IMR-90 (cell line): ENCODE measurements around the gene PSMG3. TPM values are rescaled to one million over a fixed set of nuclear protein-coding genes. Genes with fewer than 3 reads are reported as not detected.

Experiments
- ATAC-seq: fragments of 200-7000 bp; cut with Tn5 transposase; 2 replicates; pipeline ENCODE4 v1.9.1; 2020; ENCODE audit warnings: low read depth, mild to moderate bottlenecking, moderate library complexity
- BruUV-seq: library from RNA; stranded (reverse); fragments of 400-500 nt; replicated peaks from 2 replicates; lab custom pipeline; 2021; lab: Mats Ljungman, UMichigan
- CTCF ChIA-PET: fragments of 300-600 bp; formaldehyde crosslinking; extraction: SDS; loops from one replicate; lab custom pipeline; 2021; ENCODE audit warnings: antibody characterized with exemption; lab: Yijun Ruan, JAX
- POLR2A ChIA-PET: fragments of 300-600 bp; sonication (Branson Sonifier 250); formaldehyde crosslinking; loops from one replicate; lab custom pipeline; 2022; ENCODE audit warnings: antibody characterized with exemption; ENCODE audit not compliant: unreplicated experiment; lab: Charles Lee
- DNase-seq: peaks from one replicate; pipeline ENCODE4 v3.0.0; 2013
- H2AFZ ChIP-seq: replicated peaks from 2 replicates; pipeline ENCODE3; 2013; ENCODE audit warnings: low read length, mild to moderate bottlenecking; ENCODE audit not compliant: poor library complexity
- H2AK5ac ChIP-seq: 2 replicates; pipeline ENCODE4 v1.6.1; 2013; ENCODE audit warnings: low read depth, low read length, inconsistent platforms
- H2AK9ac ChIP-seq: replicated peaks from 2 replicates; pipeline ENCODE3; 2013; ENCODE audit warnings: mild to moderate bottlenecking, low read depth, low read length, moderate library complexity; ENCODE audit not compliant: poor library complexity
- H2BK120ac ChIP-seq: 2 replicates; pipeline ENCODE4 v1.6.1; 2013; ENCODE audit warnings: low read depth, low read length, inconsistent platforms
- H2BK15ac ChIP-seq: 3 replicates; pipeline ENCODE4 v1.6.1; 2013; ENCODE audit warnings: low read depth, low read length, inconsistent platforms
- H2BK20ac ChIP-seq: 2 replicates; pipeline ENCODE4 v1.6.1; 2013; ENCODE audit warnings: low read depth, mild to moderate bottlenecking, inconsistent platforms, low read length, moderate library complexity
- H2BK5ac ChIP-seq: 2 replicates; pipeline ENCODE4 v1.6.1; 2013; ENCODE audit warnings: mild to moderate bottlenecking, low read depth, low read length, inconsistent platforms; ENCODE audit not compliant: poor library complexity, severe bottlenecking
- H3K14ac ChIP-seq: replicated peaks from 2 replicates; pipeline ENCODE4 v1.6.1; 2013; ENCODE audit warnings: low read depth, low read length, inconsistent platforms
- H3K18ac ChIP-seq: 2 replicates; pipeline ENCODE4 v1.6.1; 2013; ENCODE audit warnings: low read depth, low read length, control low read depth
- H3K23ac ChIP-seq: 2 replicates; pipeline ENCODE4 v1.6.1; 2013; ENCODE audit warnings: low read depth, low read length, inconsistent platforms
- H3K27ac ChIP-seq: 2 replicates; pipeline ENCODE4 v1.5.1; 2013; ENCODE audit warnings: mild to moderate bottlenecking, control low read depth, low read length; ENCODE audit not compliant: insufficient read depth
- H3K27me3 ChIP-seq: 2 replicates; pipeline ENCODE4 v1.6.1; 2013; ENCODE audit warnings: low read length; ENCODE audit not compliant: control insufficient read depth, insufficient read depth
- H3K36me3 ChIP-seq: 2 replicates; pipeline ENCODE4 v1.6.1; 2013; ENCODE audit warnings: low read length, mixed read lengths; ENCODE audit not compliant: control insufficient read depth, insufficient read depth
- H3K4ac ChIP-seq: 2 replicates; pipeline ENCODE4 v1.6.1; 2013; ENCODE audit warnings: low read depth, low read length, inconsistent platforms
- H3K4me1 ChIP-seq: 2 replicates; pipeline ENCODE4 v1.6.1; 2013; ENCODE audit warnings: low read length, mixed read lengths; ENCODE audit not compliant: control insufficient read depth, insufficient read depth
- H3K4me2 ChIP-seq: 2 replicates; pipeline ENCODE4 v1.6.1; 2013; ENCODE audit warnings: low read depth, mild to moderate bottlenecking, control low read depth, low read length, moderate library complexity
- H3K4me3 ChIP-seq: 2 replicates; pipeline ENCODE4 v1.5.1; 2013; ENCODE audit warnings: low read depth, mild to moderate bottlenecking, control low read depth, low read length, moderate library complexity; ENCODE audit not compliant: insufficient read depth
- H3K56ac ChIP-seq: 2 replicates; pipeline ENCODE4 v1.6.1; 2013; ENCODE audit warnings: low read length, inconsistent platforms; ENCODE audit not compliant: insufficient read depth; ENCODE audit errors: extremely low read depth
- H3K79me1 ChIP-seq, 2 experiments: 2 replicates each; pipeline ENCODE4 v1.6.1; 2013; ENCODE audit warnings: low read length in 2 of 2, inconsistent platforms in 1 of 2, low read depth in 1 of 2
- H3K9ac ChIP-seq: 2 replicates; pipeline ENCODE4 v1.6.1; 2013; ENCODE audit warnings: low read depth, low read length, control low read depth
- H3K9me1 ChIP-seq: 2 replicates; pipeline ENCODE4 v1.6.1; 2013; ENCODE audit warnings: low read length, inconsistent platforms; ENCODE audit not compliant: insufficient read depth
- H3K9me3 ChIP-seq: 2 replicates; pipeline ENCODE4 v1.6.1; 2013; ENCODE audit warnings: low read length; ENCODE audit not compliant: control insufficient read depth, insufficient read depth
- H4K20me1 ChIP-seq: 2 replicates; pipeline ENCODE4 v1.6.1; 2013; ENCODE audit warnings: low read length, inconsistent platforms; ENCODE audit not compliant: insufficient read depth
- H4K5ac ChIP-seq: 2 replicates; pipeline ENCODE4 v1.6.1; 2013; ENCODE audit warnings: mild to moderate bottlenecking, low read depth, low read length, control low read depth
- H4K8ac ChIP-seq, 2 experiments: 2 replicates each; pipeline ENCODE4 v1.6.1; 2013; ENCODE audit warnings: low read depth in 2 of 2, low read length in 2 of 2, control low read depth in 1 of 2, inconsistent platforms in 1 of 2
- H4K91ac ChIP-seq: 2 replicates; pipeline ENCODE4 v1.6.1; 2013; ENCODE audit warnings: low read depth, low read length, inconsistent platforms; ENCODE audit not compliant: insufficient read depth
- BHLHE40 ChIP-seq: fragments of 150-350 bp; IDR thresholded peaks from 2 replicates; pipeline ENCODE4 v1.6.1; 2016; ENCODE audit warnings: mild to moderate bottlenecking, low read depth, low read length
- CEBPB ChIP-seq: IDR thresholded peaks from 2 replicates; pipeline ENCODE4 v1.6.1; 2012; ENCODE audit warnings: low read depth, low read length, improper control_type of control experiment
- CHD1 ChIP-seq: IDR thresholded peaks from 2 replicates; pipeline ENCODE4 v1.6.1; 2012; ENCODE audit warnings: low read depth, low read length, improper control_type of control experiment
- CTCF ChIP-seq: conservative IDR thresholded peaks from 2 replicates; pipeline ENCODE4 v1.5.1; 2012; ENCODE audit warnings: mild to moderate bottlenecking, low read depth, low read length, improper control_type of control experiment
- ELK1 ChIP-seq: fragments of 150-350 bp; IDR thresholded peaks from 2 replicates; pipeline ENCODE4 v1.6.1; 2016; ENCODE audit warnings: low read depth, mild to moderate bottlenecking, low read length, moderate library complexity, borderline replicate concordance
- FOS ChIP-seq: fragments of 150-350 bp; IDR thresholded peaks from 2 replicates; pipeline ENCODE4 v1.6.1; 2016; ENCODE audit warnings: low read depth, low read length
- MAFK ChIP-seq: IDR thresholded peaks from 2 replicates; pipeline ENCODE4 v1.6.1; 2012; ENCODE audit warnings: low read depth, low read length, improper control_type of control experiment
- MAZ ChIP-seq: IDR thresholded peaks from 2 replicates; pipeline ENCODE4 v1.6.1; 2012; ENCODE audit warnings: low read depth, mild to moderate bottlenecking, low read length, improper control_type of control experiment, moderate library complexity, borderline replicate concordance
- MXI1 ChIP-seq: IDR thresholded peaks from 2 replicates; pipeline ENCODE4 v1.6.1; 2012; ENCODE audit warnings: low read depth, mild to moderate bottlenecking, low read length, moderate library complexity, borderline replicate concordance
- NFE2L2 ChIP-seq: fragments of 150-350 bp; IDR thresholded peaks from 2 replicates; pipeline ENCODE4 v1.6.1; 2016; ENCODE audit warnings: low read depth, mild to moderate bottlenecking, low read length
- POLR2A ChIP-seq: IDR thresholded peaks from 2 replicates; pipeline ENCODE4 v1.6.1; 2012; ENCODE audit warnings: mild to moderate bottlenecking, low read depth, low read length
- RAD21 ChIP-seq: IDR thresholded peaks from 2 replicates; pipeline ENCODE4 v1.6.1; 2012; ENCODE audit warnings: low read length, improper control_type of control experiment
- RCOR1 ChIP-seq: IDR thresholded peaks from 2 replicates; pipeline ENCODE4 v1.6.1; 2012; ENCODE audit warnings: mild to moderate bottlenecking, low read length, improper control_type of control experiment; ENCODE audit not compliant: insufficient replicate concordance
- RFX5 ChIP-seq: IDR thresholded peaks from 2 replicates; pipeline ENCODE4 v1.8.0; 2012; ENCODE audit warnings: low read depth, mild to moderate bottlenecking, low read length, moderate library complexity
- SMC3 ChIP-seq: fragments of 150-350 bp; IDR thresholded peaks from 2 replicates; pipeline ENCODE4 v1.6.1; 2016; ENCODE audit warnings: low read depth, mild to moderate bottlenecking, antibody characterized with exemption, low read length, moderate library complexity
- USF2 ChIP-seq: fragments of 150-350 bp; IDR thresholded peaks from 2 replicates; pipeline ENCODE4 v1.6.1; 2017; ENCODE audit warnings: mild to moderate bottlenecking, antibody characterized with exemption, low read length, low read depth
- WGBS, 2 experiments: methylation state at CpG; one replicate each; pipeline versions ENCODE4 v1.1.5 to v1.1.7; 2013; ENCODE audit warnings: missing lambda C conversion rate in 2 of 2; ENCODE audit not compliant: insufficient read length in 1 of 2; ENCODE audit errors: extremely low coverage in 2 of 2; 5-methylcytosine and 5-hydroxymethylcytosine counted together
- dilution Hi-C: fragments of 300-500 bp; cut with HindIII; formaldehyde crosslinking; loops from one replicate; pipeline ENCODE4 v1.14.3; 2018; ENCODE audit warnings: low sequenced_read_pairs; ENCODE audit not compliant: unreplicated experiment
- in situ Hi-C: fragments of 300-500 bp; cut with MboI; formaldehyde crosslinking; loops from 3 replicates; pipeline ENCODE4 v1.14.3; 2019; ENCODE audit warnings: low sequenced_read_pairs, inconsistent platforms, mixed read lengths
- intact Hi-C: fragments of 100-400 bp; cut with micrococcal nuclease; formaldehyde crosslinking; loops from 2 replicates; pipeline ENCODE4 v1.10.0; 2022
- polyA plus RNA-seq, 3 experiments: library from polyadenylated mRNA; depleted of rRNA; stranded (reverse); fragments of >200 nt; gene quantifications; 2 replicates each; pipeline ENCODE4 v1.2.3, GENCODE V29; 2012; ENCODE audit warnings: low replicate concordance in 1 of 3
- total RNA-seq: library from RNA; depleted of rRNA; stranded (reverse); fragments of >200 nt; gene quantifications from 2 replicates; pipeline ENCODE4 v1.2.3, GENCODE V29; 2012

The PSMG3 gene
- total and polyA plus RNA-seq, 2 of the 4 experiments (the other 2 are of a cell fraction): 37.3 to 54.1 TPM

GRCh38 chr7:1591396-1591795 is 21.6 kb upstream of the PSMG3 start:
- Histone ChIP-seq H2AFZ (no peak overlapping the region), H2BK20ac (no peak overlapping the region), H3K56ac (no peak overlapping the region), H4K91ac (no peak overlapping the region), H2AK5ac (no peak overlapping the region), H3K9me1 (no peaks in the 10 kb centered on the region), H3K4me1 (no peaks in the 10 kb centered on the region), H4K8ac (no peak overlapping the region), H2AK9ac (no peak overlapping the region), H2BK5ac (no peak overlapping the region), H4K20me1 (no peaks in the 10 kb centered on the region; the same call in 1 of the 2 replicates), H3K4me3 (no peak overlapping the region), H3K9me3 (peaks cover 13% of the 10 kb centered on the region), H3K4ac (no peak overlapping the region), H3K9ac (no peak overlapping the region), H3K79me1 (no peaks in the 10 kb centered on the region), H3K27ac (no peak overlapping the region), H4K5ac (no peak overlapping the region), H3K27me3 (peaks cover 60% of the 10 kb centered on the region), H2BK120ac (no peak overlapping the region), H2BK15ac (no peak overlapping the region), H3K14ac (no peak overlapping the region), H3K4me2 (no peak overlapping the region), H3K23ac (no peak overlapping the region), H3K18ac (no peak overlapping the region), H3K36me3 (no peaks in the 10 kb centered on the region)
- DNase-seq (no peak), ATAC-seq (no peak)
- no TSS peak for BruUV-seq
- in situ Hi-C loops (no loop called here), dilution Hi-C loops (no loop called here), intact Hi-C loops (no loop called here)
- ChIA-PET CTCF (no interaction called here), POLR2A (no interaction called here)
- no peak for TF ChIP-seq MAZ
- TF ChIP-seq USF2: no peak
- no peak for TF ChIP-seq RCOR1
- no peak for TF ChIP-seq POLR2A
- TF ChIP-seq MAFK: no peak
- TF ChIP-seq CHD1: no peak
- no peak for TF ChIP-seq ELK1
- TF ChIP-seq CTCF: no peak
- TF ChIP-seq BHLHE40: no peak
- TF ChIP-seq SMC3: no peak
- no peak for TF ChIP-seq NFE2L2
- no peak for TF ChIP-seq CEBPB
- no peak for TF ChIP-seq MXI1
- no peak for TF ChIP-seq FOS
- no peak for TF ChIP-seq RFX5
- TF ChIP-seq RAD21: no peak
- 23% methylated on average over 2 of the region's 6 CpGs; no CpG with 5 or more reads in 1 of the 2 experiments for WGBS, 2 experiments
